Measurements from ENCODE around the gene NOSIP. TPM values are rescaled to one million over a fixed set of nuclear protein-coding genes. Genes with fewer than 3 reads are reported as not detected.

Gene NOSIP
- total RNA-seq, 1 donor from 2014 or later: 73.1 TPM

- no peaks in the 10 kb centered on the region for H3K27me3 ChIP-seq (ENCODE audit: control insufficient read depth in 3 of 3, insufficient read depth in 3 of 3, low read length in 3 of 3)
- H3K27ac ChIP-seq (ENCODE audit: low read depth, low read length): peak overlapping the region; percentile 30
- no peaks in the 10 kb centered on the region for H3K9me3 ChIP-seq (ENCODE audit: control insufficient read depth in 3 of 3, low read length in 3 of 3)
- H3K9ac ChIP-seq (ENCODE audit: low read depth in 1 of 3, low read length in 3 of 3): peak overlapping the region in 1 of 3 donors; percentile 5
- peaks cover 9 to 17% (median 12%) of the 10 kb centered on the region in 3 donors for H3K36me3 ChIP-seq (ENCODE audit: control insufficient read depth in 3 of 3, insufficient read depth in 3 of 3, low read length in 3 of 3)
- H3K4me3 ChIP-seq (ENCODE audit: low read length in 3 of 3): no peak overlapping the region
- peaks cover 48 to 59% (median 50%) of the 10 kb centered on the region in 3 donors for H3K4me1 ChIP-seq (ENCODE audit: control insufficient read depth in 3 of 3, insufficient read depth in 3 of 3, low read length in 3 of 3)
Measured at GRCh38 chr19:49574206-49574755, 6.1 kb downstream of the NOSIP start.

GRCh38 chr19:49573425-49573824 is 6.9 kb downstream of the NOSIP start:
- H3K4me1 ChIP-seq (ENCODE audit: control insufficient read depth in 3 of 3, insufficient read depth in 3 of 3, low read length in 3 of 3): peaks cover 44 to 53% (median 45%) of the 10 kb centered on the region in 3 donors
- H3K27ac ChIP-seq (ENCODE audit: low read depth, low read length): peak overlapping the region; percentile 93
- H3K36me3 ChIP-seq (ENCODE audit: control insufficient read depth in 3 of 3, insufficient read depth in 3 of 3, low read length in 3 of 3): peaks cover 9 to 17% (median 12%) of the 10 kb centered on the region in 3 donors
- H3K9me3 ChIP-seq (ENCODE audit: control insufficient read depth in 3 of 3, low read length in 3 of 3): no peaks in the 10 kb centered on the region
- H3K9ac ChIP-seq (ENCODE audit: low read depth in 1 of 3, low read length in 3 of 3): peak overlapping the region; percentile 38 to 79 (median 69)
- peak overlapping the region; percentile 23 to 29 (median 27) for H3K4me3 ChIP-seq (ENCODE audit: low read length in 3 of 3)
- no peaks in the 10 kb centered on the region for H3K27me3 ChIP-seq (ENCODE audit: control insufficient read depth in 3 of 3, insufficient read depth in 3 of 3, low read length in 3 of 3)

- Histone ChIP-seq H3K4me3 (ENCODE audit: low read length in 3 of 3) (peak overlapping the region; percentile 23 to 29 (median 27)), H3K27me3 (ENCODE audit: control insufficient read depth in 3 of 3, insufficient read depth in 3 of 3, low read length in 3 of 3) (no peaks in the 10 kb centered on the region), H3K4me1 (ENCODE audit: control insufficient read depth in 3 of 3, insufficient read depth in 3 of 3, low read length in 3 of 3) (peaks cover 44 to 52% (median 45%) of the 10 kb centered on the region in 3 donors), H3K36me3 (ENCODE audit: control insufficient read depth in 3 of 3, insufficient read depth in 3 of 3, low read length in 3 of 3) (peaks cover 9 to 17% (median 12%) of the 10 kb centered on the region in 3 donors), H3K27ac (ENCODE audit: low read depth, low read length) (peak overlapping the region; percentile 93), H3K9me3 (ENCODE audit: control insufficient read depth in 3 of 3, low read length in 3 of 3) (no peaks in the 10 kb centered on the region), H3K9ac (ENCODE audit: low read depth in 1 of 3, low read length in 3 of 3) (peak overlapping the region; percentile 38 to 79 (median 69))
Measured at GRCh38 chr19:49573009-49573408, 7.3 kb downstream of the NOSIP start.

GRCh38 chr19:49570997-49571676 is 9.2 kb downstream of the NOSIP start:
- H3K9ac ChIP-seq (ENCODE audit: low read depth in 1 of 3, low read length in 3 of 3): peak overlapping the region; percentile 61 to 77 (median 72)
- peaks cover 39 to 50% (median 43%) of the 10 kb centered on the region in 3 donors for H3K4me1 ChIP-seq (ENCODE audit: control insufficient read depth in 3 of 3, insufficient read depth in 3 of 3, low read length in 3 of 3)
- H3K27me3 ChIP-seq (ENCODE audit: control insufficient read depth in 3 of 3, insufficient read depth in 3 of 3, low read length in 3 of 3): no peaks in the 10 kb centered on the region
- H3K9me3 ChIP-seq (ENCODE audit: control insufficient read depth in 3 of 3, low read length in 3 of 3): no peaks in the 10 kb centered on the region
- peak overlapping the region in 2 of 3 donors; percentile 42 to 45 for H3K4me3 ChIP-seq (ENCODE audit: low read length in 3 of 3)
- H3K27ac ChIP-seq (ENCODE audit: low read depth, low read length): peak overlapping the region; percentile 93
- H3K36me3 ChIP-seq (ENCODE audit: control insufficient read depth in 3 of 3, insufficient read depth in 3 of 3, low read length in 3 of 3): peaks cover 6 to 14% (median 10%) of the 10 kb centered on the region in 3 donors

GRCh38 chr19:49570138-49570856 is 10.1 kb downstream of the NOSIP start:
- H3K36me3 ChIP-seq (ENCODE audit: control insufficient read depth in 3 of 3, insufficient read depth in 3 of 3, low read length in 3 of 3): peaks cover 5 to 9% (median 8%) of the 10 kb centered on the region in 3 donors
- no peaks in the 10 kb centered on the region for H3K9me3 ChIP-seq (ENCODE audit: control insufficient read depth in 3 of 3, low read length in 3 of 3)
- peak overlapping the region; percentile 93 for H3K27ac ChIP-seq (ENCODE audit: low read depth, low read length)
- H3K27me3 ChIP-seq (ENCODE audit: control insufficient read depth in 3 of 3, insufficient read depth in 3 of 3, low read length in 3 of 3): no peaks in the 10 kb centered on the region
- peak overlapping the region in 1 of 3 donors; percentile 33 for H3K4me3 ChIP-seq (ENCODE audit: low read length in 3 of 3)
- peaks cover 39 to 49% (median 40%) of the 10 kb centered on the region in 3 donors for H3K4me1 ChIP-seq (ENCODE audit: control insufficient read depth in 3 of 3, insufficient read depth in 3 of 3, low read length in 3 of 3)
- peak overlapping the region; percentile 23 to 77 (median 60) for H3K9ac ChIP-seq (ENCODE audit: low read depth in 1 of 3, low read length in 3 of 3)

- Histone ChIP-seq H3K9me3 (ENCODE audit: control insufficient read depth in 3 of 3, low read length in 3 of 3) (no peaks in the 10 kb centered on the region), H3K4me3 (ENCODE audit: low read length in 3 of 3) (no peak overlapping the region), H3K9ac (ENCODE audit: low read depth in 1 of 3, low read length in 3 of 3) (peak overlapping the region in 1 of 3 donors; percentile 57), H3K27me3 (ENCODE audit: control insufficient read depth in 3 of 3, insufficient read depth in 3 of 3, low read length in 3 of 3) (no peaks in the 10 kb centered on the region), H3K27ac (ENCODE audit: low read depth, low read length) (peak overlapping the region; percentile 21), H3K36me3 (ENCODE audit: control insufficient read depth in 3 of 3, insufficient read depth in 3 of 3, low read length in 3 of 3) (peaks cover 0 to 1% (median 0%) of the 10 kb centered on the region in 3 donors), H3K4me1 (ENCODE audit: control insufficient read depth in 3 of 3, insufficient read depth in 3 of 3, low read length in 3 of 3) (peaks cover 38 to 45% (median 39%) of the 10 kb centered on the region in 3 donors)
Measured at GRCh38 chr19:49567861-49568441, 12.4 kb downstream of the NOSIP start.

- H3K27ac ChIP-seq (ENCODE audit: low read depth, low read length): no peak overlapping the region
- H3K4me3 ChIP-seq (ENCODE audit: low read length in 3 of 3): no peak overlapping the region
- no peaks in the 10 kb centered on the region for H3K36me3 ChIP-seq (ENCODE audit: control insufficient read depth in 3 of 3, insufficient read depth in 3 of 3, low read length in 3 of 3)
- H3K4me1 ChIP-seq (ENCODE audit: control insufficient read depth in 3 of 3, insufficient read depth in 3 of 3, low read length in 3 of 3): peaks cover 42 to 52% (median 44%) of the 10 kb centered on the region in 3 donors
- H3K9me3 ChIP-seq (ENCODE audit: control insufficient read depth in 3 of 3, low read length in 3 of 3): no peaks in the 10 kb centered on the region
- H3K27me3 ChIP-seq (ENCODE audit: control insufficient read depth in 3 of 3, insufficient read depth in 3 of 3, low read length in 3 of 3): no peaks in the 10 kb centered on the region
- H3K9ac ChIP-seq (ENCODE audit: low read depth in 1 of 3, low read length in 3 of 3): no peak overlapping the region
Measured at GRCh38 chr19:49566302-49566701, 14.1 kb downstream of the NOSIP start.

GRCh38 chr19:49565261-49565660 is 15.1 kb downstream of the NOSIP start:
- peak overlapping the region in 2 of 3 donors; percentile 23 to 54 for H3K9ac ChIP-seq (ENCODE audit: low read depth in 1 of 3, low read length in 3 of 3)
- H3K36me3 ChIP-seq (ENCODE audit: control insufficient read depth in 3 of 3, insufficient read depth in 3 of 3, low read length in 3 of 3): no peaks in the 10 kb centered on the region
- no peak overlapping the region for H3K4me3 ChIP-seq (ENCODE audit: low read length in 3 of 3)
- peak overlapping the region; percentile 47 for H3K27ac ChIP-seq (ENCODE audit: low read depth, low read length)
- H3K4me1 ChIP-seq (ENCODE audit: control insufficient read depth in 3 of 3, insufficient read depth in 3 of 3, low read length in 3 of 3): peaks cover 41 to 55% (median 44%) of the 10 kb centered on the region in 3 donors
- H3K9me3 ChIP-seq (ENCODE audit: control insufficient read depth in 3 of 3, low read length in 3 of 3): no peaks in the 10 kb centered on the region
- H3K27me3 ChIP-seq (ENCODE audit: control insufficient read depth in 3 of 3, insufficient read depth in 3 of 3, low read length in 3 of 3): no peaks in the 10 kb centered on the region

- no peaks in the 10 kb centered on the region for H3K9me3 ChIP-seq (ENCODE audit: control insufficient read depth in 3 of 3, low read length in 3 of 3)
- peaks cover 2 to 6% (median 3%) of the 10 kb centered on the region in 3 donors for H3K36me3 ChIP-seq (ENCODE audit: control insufficient read depth in 3 of 3, insufficient read depth in 3 of 3, low read length in 3 of 3)
- peak overlapping the region in 2 of 3 donors; percentile 36 to 54 for H3K9ac ChIP-seq (ENCODE audit: low read depth in 1 of 3, low read length in 3 of 3)
- H3K27ac ChIP-seq (ENCODE audit: low read depth, low read length): peak overlapping the region; percentile 47
- no peak overlapping the region for H3K4me3 ChIP-seq (ENCODE audit: low read length in 3 of 3)
- peaks cover 44 to 55% (median 47%) of the 10 kb centered on the region in 3 donors for H3K4me1 ChIP-seq (ENCODE audit: control insufficient read depth in 3 of 3, insufficient read depth in 3 of 3, low read length in 3 of 3)
- no peaks in the 10 kb centered on the region for H3K27me3 ChIP-seq (ENCODE audit: control insufficient read depth in 3 of 3, insufficient read depth in 3 of 3, low read length in 3 of 3)
Measured at GRCh38 chr19:49564616-49565045, 15.7 kb downstream of the NOSIP start.

Measured in skeletal muscle tissue (tissue), 4 donors.